ENCODE results near the gene FERMT2. TPM values are rescaled to one million over a fixed set of nuclear protein-coding genes. Genes with fewer than 3 reads are reported as not detected.

The FERMT2 gene
- total RNA-seq, 1 donor from 2014 or later, result 0.51 TPM

DNA sequence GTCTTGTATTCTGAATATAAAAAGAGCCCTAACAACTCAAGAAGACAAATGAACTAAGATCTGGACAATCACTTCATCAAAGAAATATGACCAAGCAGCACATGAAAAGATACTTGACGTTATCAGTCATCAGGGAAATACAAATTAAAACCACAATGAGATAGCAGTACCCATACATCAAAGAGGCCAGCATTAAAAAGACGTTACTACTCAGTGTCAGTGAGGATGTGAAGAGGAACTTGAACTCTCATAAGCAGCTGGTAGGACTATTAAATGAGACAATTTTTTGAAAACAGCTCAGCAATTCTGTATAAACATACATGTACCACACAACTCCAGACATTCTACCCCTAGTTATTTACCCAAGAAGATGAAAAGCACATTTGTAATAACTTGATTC lies 55.9 kb downstream of the FERMT2 start:
- ATAC-seq (ENCODE audit: low read depth) (no peak), DNase-seq (no peak)
- no peaks in the 10 kb centered on the region for H3K36me3 Mint-ChIP-seq (ENCODE audit: low read depth)
- H3K4me1 Mint-ChIP-seq, result no peaks in the 10 kb centered on the region
- CTCF ChIA-PET, result no interaction called here
- POLR2A ChIA-PET, result no interaction called here
- peaks cover 5% of the 10 kb centered on the region for H3K27me3 Mint-ChIP-seq
- H3K9me3 Mint-ChIP-seq, result no peaks in the 10 kb centered on the region
- H3K4me3 Mint-ChIP-seq, result no peak overlapping the region
- TF ChIP-seq, protein P1, sequence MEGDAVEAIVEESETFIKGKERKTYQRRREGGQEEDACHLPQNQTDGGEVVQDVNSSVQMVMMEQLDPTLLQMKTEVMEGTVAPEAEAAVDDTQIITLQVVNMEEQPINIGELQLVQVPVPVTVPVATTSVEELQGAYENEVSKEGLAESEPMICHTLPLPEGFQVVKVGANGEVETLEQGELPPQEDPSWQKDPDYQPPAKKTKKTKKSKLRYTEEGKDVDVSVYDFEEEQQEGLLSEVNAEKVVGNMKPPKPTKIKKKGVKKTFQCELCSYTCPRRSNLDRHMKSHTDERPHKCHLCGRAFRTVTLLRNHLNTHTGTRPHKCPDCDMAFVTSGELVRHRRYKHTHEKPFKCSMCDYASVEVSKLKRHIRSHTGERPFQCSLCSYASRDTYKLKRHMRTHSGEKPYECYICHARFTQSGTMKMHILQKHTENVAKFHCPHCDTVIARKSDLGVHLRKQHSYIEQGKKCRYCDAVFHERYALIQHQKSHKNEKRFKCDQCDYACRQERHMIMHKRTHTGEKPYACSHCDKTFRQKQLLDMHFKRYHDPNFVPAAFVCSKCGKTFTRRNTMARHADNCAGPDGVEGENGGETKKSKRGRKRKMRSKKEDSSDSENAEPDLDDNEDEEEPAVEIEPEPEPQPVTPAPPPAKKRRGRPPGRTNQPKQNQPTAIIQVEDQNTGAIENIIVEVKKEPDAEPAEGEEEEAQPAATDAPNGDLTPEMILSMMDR (IDR thresholded peaks at IDR 0.05), result no peak
- intact Hi-C loops (cut with micrococcal nuclease), result no loop called here
- H3K27ac Mint-ChIP-seq, result no peak overlapping the region

DNA sequence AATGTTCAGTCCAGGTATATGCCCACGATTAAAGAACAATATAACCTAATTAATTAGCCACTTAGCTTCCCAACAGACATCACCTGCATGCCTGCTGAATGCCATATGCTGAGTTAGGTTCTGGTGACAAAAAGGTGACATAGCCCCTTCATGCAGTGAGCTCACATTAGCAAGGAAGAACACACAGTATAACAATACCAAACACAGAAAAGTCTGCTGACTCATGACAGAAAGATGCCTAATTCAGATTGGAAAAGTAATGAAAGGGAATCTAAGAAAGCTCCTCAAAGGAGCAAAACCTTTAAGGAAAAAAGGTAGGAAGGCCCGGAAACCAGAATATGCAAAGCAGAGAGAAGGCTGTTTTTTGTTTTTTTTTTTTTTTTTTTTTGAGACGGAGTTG lies 59.0 kb downstream of the FERMT2 start:
- intact Hi-C loops (cut with micrococcal nuclease), result no loop called here
- H3K4me1 Mint-ChIP-seq, result no peaks in the 10 kb centered on the region
- no peak overlapping the region for H3K27ac Mint-ChIP-seq
- TF ChIP-seq, protein P1 (IDR thresholded peaks at IDR 0.05), result no peak
- ChIA-PET CTCF (no interaction called here), POLR2A (no interaction called here)
- peaks cover 4% of the 10 kb centered on the region for H3K27me3 Mint-ChIP-seq
- H3K36me3 Mint-ChIP-seq (ENCODE audit: low read depth), result no peaks in the 10 kb centered on the region
- H3K9me3 Mint-ChIP-seq, result no peaks in the 10 kb centered on the region
- H3K4me3 Mint-ChIP-seq, result no peak overlapping the region
- no peak for DNase-seq
- ATAC-seq (ENCODE audit: low read depth), result no peak

DNA sequence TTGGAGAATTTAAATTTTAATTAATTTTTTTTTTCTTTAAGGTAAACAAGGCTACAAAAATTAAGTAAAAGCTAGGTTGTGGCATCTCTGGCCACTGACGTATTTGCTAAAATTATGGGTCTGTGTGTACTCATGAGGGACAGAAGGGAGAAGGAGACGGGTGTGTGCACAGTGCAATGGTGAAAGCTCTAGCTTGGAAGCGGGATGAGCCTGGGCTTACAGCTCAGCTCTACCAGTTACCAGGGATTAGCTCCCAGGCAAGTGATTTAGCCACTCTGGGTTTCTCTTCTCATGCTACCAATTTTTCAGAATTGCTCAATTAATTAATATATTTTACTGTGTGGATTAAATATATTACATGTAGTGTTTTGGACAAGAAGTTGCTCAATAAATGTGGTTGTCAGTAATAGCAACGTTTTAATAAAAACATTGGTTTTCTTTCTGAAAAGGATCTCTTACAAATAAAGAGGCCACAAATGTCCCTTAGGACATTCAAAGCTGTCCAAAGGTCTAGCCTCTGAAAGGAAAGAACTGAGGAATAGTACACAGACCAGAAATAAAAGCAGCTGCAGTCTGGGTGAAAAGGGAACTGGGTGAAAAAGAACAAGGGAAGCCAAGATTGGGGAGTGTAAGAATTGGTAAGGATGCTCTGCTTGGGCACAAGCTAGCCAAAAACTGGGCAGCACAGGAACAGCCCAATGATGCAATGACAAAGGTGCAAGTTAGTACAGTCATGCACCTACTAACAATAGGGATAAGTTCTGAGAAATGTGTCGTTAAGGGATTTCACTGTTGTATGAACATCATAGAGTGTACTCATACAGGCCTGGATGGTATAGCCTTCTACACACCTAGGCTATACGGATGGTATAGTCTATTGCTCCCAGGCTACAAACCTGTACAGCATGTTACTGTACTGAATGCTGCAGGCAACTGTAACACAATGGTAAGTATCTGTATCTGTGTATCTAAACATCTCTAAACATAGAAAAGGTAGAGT lies 61.7 kb downstream of the FERMT2 start:
- no peaks in the 10 kb centered on the region for H3K36me3 Mint-ChIP-seq (ENCODE audit: low read depth)
- H3K4me1 Mint-ChIP-seq, result no peaks in the 10 kb centered on the region
- intact Hi-C loops (cut with micrococcal nuclease), result no loop called here
- H3K27ac Mint-ChIP-seq, result no peak overlapping the region
- peaks cover 4% of the 10 kb centered on the region for H3K27me3 Mint-ChIP-seq
- ATAC-seq (ENCODE audit: low read depth) (no peak), DNase-seq (no peak)
- TF ChIP-seq, protein P1 (IDR thresholded peaks at IDR 0.05), result no peak
- ChIA-PET POLR2A (no interaction called here), CTCF (no interaction called here)
- H3K9me3 Mint-ChIP-seq, result no peaks in the 10 kb centered on the region
- no peak overlapping the region for H3K4me3 Mint-ChIP-seq

DNA sequence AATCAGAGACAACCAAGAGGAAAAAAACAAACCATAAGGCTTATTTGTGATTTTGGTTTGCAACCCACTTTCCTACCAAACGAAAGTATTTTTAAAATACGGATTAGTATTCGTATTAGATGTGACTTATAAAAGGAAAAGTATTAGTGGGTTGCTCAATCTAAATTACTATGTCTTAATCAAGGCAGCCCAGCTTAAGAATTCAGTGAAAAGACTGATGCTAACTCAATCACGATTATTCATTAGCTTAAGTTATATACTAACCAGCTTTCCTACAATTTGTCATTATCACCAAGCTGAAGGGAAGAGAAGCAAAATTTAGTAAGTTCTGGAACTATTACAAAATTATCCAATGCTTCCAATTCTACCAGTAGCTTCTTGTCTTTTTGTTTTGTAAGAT lies 62.7 kb downstream of the FERMT2 start:
- Mint-ChIP-seq H3K4me1 (no peaks in the 10 kb centered on the region), H3K9me3 (no peaks in the 10 kb centered on the region), H3K36me3 (ENCODE audit: low read depth) (no peaks in the 10 kb centered on the region), H3K27ac (no peak overlapping the region), H3K4me3 (no peak overlapping the region), H3K27me3 (peaks cover 4% of the 10 kb centered on the region)
- TF ChIP-seq, protein P1 (IDR thresholded peaks at IDR 0.05), result no peak
- CTCF ChIA-PET, result no interaction called here
- ATAC-seq (ENCODE audit: low read depth) (no peak), DNase-seq (no peak)
- POLR2A ChIA-PET, result no interaction called here
- intact Hi-C loops (cut with micrococcal nuclease), result no loop called here

DNA sequence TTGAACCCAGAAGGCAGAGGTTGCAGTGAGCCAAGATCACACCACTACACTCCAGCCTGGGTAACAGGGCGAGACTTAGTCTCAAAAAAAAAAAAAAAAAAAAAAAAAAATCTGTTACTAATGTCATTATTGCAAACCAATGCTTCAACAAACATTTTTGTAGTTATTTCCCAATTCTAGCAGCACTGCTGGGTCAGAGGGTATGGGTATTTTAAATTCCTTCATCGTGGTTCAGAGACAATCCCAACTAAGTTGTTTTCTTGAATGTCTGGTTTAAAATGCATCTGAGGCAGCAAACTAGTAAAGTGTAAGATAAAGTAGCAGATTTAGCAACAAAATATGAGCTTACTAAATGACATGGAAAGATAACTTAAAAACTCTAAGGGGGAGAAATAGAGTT lies 65.6 kb downstream of the FERMT2 start:
- H3K27me3 Mint-ChIP-seq, result no peaks in the 10 kb centered on the region
- no peak overlapping the region for H3K4me3 Mint-ChIP-seq
- ChIA-PET POLR2A (no interaction called here), CTCF (no interaction called here)
- intact Hi-C loops (cut with micrococcal nuclease), result no loop called here
- H3K9me3 Mint-ChIP-seq, result no peaks in the 10 kb centered on the region
- no peak for DNase-seq
- H3K27ac Mint-ChIP-seq, result no peak overlapping the region
- no peaks in the 10 kb centered on the region for H3K4me1 Mint-ChIP-seq
- ATAC-seq (ENCODE audit: low read depth), result no peak
- H3K36me3 Mint-ChIP-seq (ENCODE audit: low read depth), result no peaks in the 10 kb centered on the region
- TF ChIP-seq, protein P1 (IDR thresholded peaks at IDR 0.05), result no peak

All from activated B cell treated with CpG ODN at 0.5 μM for 24 hours (primary cell).